Endothelial cell of umbilical vein (primary cell): ENCODE data around the gene KNCN. TPM values are rescaled to one million over a fixed set of nuclear protein-coding genes. Genes with fewer than 3 reads are reported as not detected.

Experiments used
- BruUV-seq: library from RNA; stranded (reverse); fragments of 400-500 nt; replicated peaks from 2 replicates; lab custom pipeline; 2021; lab: Mats Ljungman, UMichigan
- CTCF ChIA-PET: fragments of 300-600, 350-600 bp; sonication (Branson Sonifier 250); formaldehyde crosslinking; loops from one replicate; lab custom pipeline; 2021; ENCODE audit warnings: antibody characterized with exemption, inconsistent platforms; lab: Charles Lee
- POLR2A ChIA-PET: fragments of 300-600, 350-600 bp; sonication (Branson Sonifier 250); formaldehyde crosslinking; loops from one replicate; lab custom pipeline; 2021; ENCODE audit warnings: antibody characterized with exemption, inconsistent platforms; lab: Charles Lee
- DNase-seq: peaks from one replicate; pipeline ENCODE4 v3.0.0-alpha.2; 2011; ENCODE audit warnings: low read depth, low spot score
- FAIRE-seq: peaks from 2 replicates; lab custom pipeline; 2011; peaks lifted over from hg19 to GRCh38; lab: Jason Lieb, UNC
- H2AFZ ChIP-seq: 2 replicates; pipeline ENCODE4 v1.6.0; 2012; ENCODE audit warnings: low read depth, low read length, control low read depth, inconsistent platforms
- H3K27ac ChIP-seq: 2 replicates; pipeline ENCODE4 v1.5.1; 2011; ENCODE audit warnings: low read depth, mild to moderate bottlenecking, control low read depth, low read length, moderate library complexity; ENCODE audit not compliant: insufficient read depth
- H3K27me3 ChIP-seq, 2 experiments: 2 replicates each; pipeline versions ENCODE4 v1.6.0 to v1.6.1; 2011; ENCODE audit warnings: low read length in 2 of 2, mixed read lengths in 1 of 2; ENCODE audit not compliant: control insufficient read depth in 2 of 2, insufficient read depth in 2 of 2
- H3K36me3 ChIP-seq, 2 experiments: 2 replicates in 1 of 2; 3 replicates in 1 of 2; pipeline ENCODE4 v1.5.1; 2011; ENCODE audit warnings: low read length in 2 of 2, mild to moderate bottlenecking in 1 of 2, moderate library complexity in 1 of 2; ENCODE audit not compliant: control insufficient read depth in 2 of 2, insufficient read depth in 2 of 2; ENCODE audit errors: extremely low read depth in 1 of 2
- H3K4me1 ChIP-seq: 3 replicates; pipeline ENCODE4 v1.5.1; 2011; ENCODE audit warnings: mild to moderate bottlenecking, low read length; ENCODE audit not compliant: control insufficient read depth, insufficient read depth; ENCODE audit errors: extremely low read depth
- H3K4me2 ChIP-seq: 2 replicates; pipeline ENCODE4 v1.6.1; 2011; ENCODE audit warnings: low read length, control low read depth, mixed read lengths; ENCODE audit not compliant: insufficient read depth
- H3K4me3 ChIP-seq, 3 experiments: fragments of 200-600 bp in 1 of 3; sonication (generic), shearing (Covaris generic) in 1 of 3; replicated peaks in 1 of 3; 2 replicates each; pipeline ENCODE4 v1.5.1; 2011 to 2016; ENCODE audit warnings: control low read depth in 3 of 3, low read length in 3 of 3, mild to moderate bottlenecking in 2 of 3, inconsistent platforms in 1 of 3, low read depth in 1 of 3, moderate library complexity in 1 of 3; ENCODE audit not compliant: insufficient read depth in 1 of 3
- H3K79me2 ChIP-seq: 2 replicates; pipeline ENCODE4 v1.6.0; 2012; ENCODE audit warnings: low read length, inconsistent platforms; ENCODE audit not compliant: control insufficient read depth, insufficient read depth
- H3K9ac ChIP-seq: replicated peaks from 2 replicates; pipeline ENCODE3; 2011; ENCODE audit warnings: low read length, control low read depth; ENCODE audit not compliant: insufficient read depth; ENCODE audit errors: extremely low read depth
- H3K9me1 ChIP-seq: replicated peaks from 3 replicates; pipeline ENCODE4 v1.6.0; 2011; ENCODE audit warnings: mild to moderate bottlenecking, low read length; ENCODE audit not compliant: control insufficient read depth, insufficient read depth; ENCODE audit errors: extremely low read depth
- H3K9me3 ChIP-seq: replicated peaks from 2 replicates; pipeline ENCODE4 v1.5.1; 2012; ENCODE audit warnings: low read length, inconsistent platforms; ENCODE audit not compliant: control insufficient read depth, insufficient read depth
- H4K20me1 ChIP-seq: replicated peaks from 2 replicates; pipeline ENCODE3; 2011; ENCODE audit warnings: mild to moderate bottlenecking, low read length; ENCODE audit not compliant: control insufficient read depth, insufficient read depth; ENCODE audit errors: extremely low read depth
- EZH2 ChIP-seq: IDR thresholded peaks from 2 replicates; pipeline ENCODE4 v1.6.1; 2012; ENCODE audit warnings: borderline replicate concordance, low read depth, mild to moderate bottlenecking, moderate library complexity, low read length, inconsistent platforms; ENCODE audit not compliant: severe bottlenecking
- FOS ChIP-seq: IDR thresholded peaks from 2 replicates; pipeline ENCODE4 v1.6.1; 2011; ENCODE audit warnings: mild to moderate bottlenecking, low read length, moderate library complexity, borderline replicate concordance; ENCODE audit not compliant: insufficient read depth
- GATA2 ChIP-seq: IDR thresholded peaks from 2 replicates; pipeline ENCODE4 v1.7.0; 2011; ENCODE audit warnings: low read depth, mild to moderate bottlenecking, moderate library complexity, mixed read lengths, low read length; ENCODE audit not compliant: insufficient read length, insufficient read depth
- JUN ChIP-seq: IDR thresholded peaks from 2 replicates; pipeline ENCODE4 v1.6.1; 2011; ENCODE audit warnings: borderline replicate concordance, low read depth; ENCODE audit not compliant: insufficient read length, insufficient read depth
- MYC ChIP-seq: IDR thresholded peaks from one replicate; pipeline ENCODE4 v1.6.1; 2011; ENCODE audit warnings: mild to moderate bottlenecking, low read depth, low read length
- POLR2A ChIP-seq: IDR thresholded peaks from 2 replicates; pipeline ENCODE4 v1.6.1; 2012; ENCODE audit warnings: low read depth, mild to moderate bottlenecking, control low read depth, low read length
- POLR2AphosphoS5 ChIP-seq: IDR thresholded peaks from 2 replicates; pipeline ENCODE4 v1.6.1; 2012; ENCODE audit warnings: low read depth, mild to moderate bottlenecking, control low read depth, low read length, moderate library complexity; ENCODE audit not compliant: insufficient read depth
- dilution Hi-C: fragments of 300-500 bp; cut with MboI; formaldehyde crosslinking; loops from one replicate; pipeline ENCODE4 v1.15.0; 2019; ENCODE audit warnings: low sequenced_read_pairs; ENCODE audit not compliant: extremely low pct_ligation_motif_present
- intact Hi-C: fragments of 100-400 bp; cut with micrococcal nuclease; formaldehyde crosslinking; loops from one replicate; pipeline ENCODE4 v1.10.0; 2022
- polyA plus RNA-seq, 4 experiments: library from polyadenylated mRNA; depleted of rRNA in 3 of 4; stranded (reverse) in 3 of 4; unstranded in 1 of 4; fragments of >200 nt; gene quantifications; 2 replicates each; pipeline versions ENCODE4 v1.2.1 to v1.2.3, GENCODE V29; 2011 to 2012; ENCODE audit warnings: missing spikeins in 1 of 4
- total RNA-seq: library from RNA; stranded (reverse); gene quantifications from 2 replicates; pipeline ENCODE4 v1.2.3, GENCODE V29; 2021
- TF ChIP-seq, protein P1 (sequence below), 2 donors: IDR thresholded peaks; 1 replicate in 1 of 2; 2 replicates in 1 of 2; pipeline ENCODE4 v1.5.1; 2011; ENCODE audit warnings: low read length in 2 of 2, mild to moderate bottlenecking in 2 of 2, moderate library complexity in 2 of 2, control low read depth in 1 of 2, inconsistent platforms in 1 of 2, low read depth in 1 of 2; ENCODE audit not compliant: insufficient read depth in 1 of 2; ENCODE audit errors: extremely low read depth in 1 of 2
- TF ChIP-seq, protein P2 (sequence below): IDR thresholded peaks from 2 replicates; pipeline ENCODE4 v1.6.1; 2011; ENCODE audit not compliant: insufficient read depth, insufficient read length

Gene KNCN
- total and polyA plus RNA-seq, 2 donors (not counting 3 experiments of a cell fraction or from before 2014, with no cell fraction given) = not detected

DNA sequence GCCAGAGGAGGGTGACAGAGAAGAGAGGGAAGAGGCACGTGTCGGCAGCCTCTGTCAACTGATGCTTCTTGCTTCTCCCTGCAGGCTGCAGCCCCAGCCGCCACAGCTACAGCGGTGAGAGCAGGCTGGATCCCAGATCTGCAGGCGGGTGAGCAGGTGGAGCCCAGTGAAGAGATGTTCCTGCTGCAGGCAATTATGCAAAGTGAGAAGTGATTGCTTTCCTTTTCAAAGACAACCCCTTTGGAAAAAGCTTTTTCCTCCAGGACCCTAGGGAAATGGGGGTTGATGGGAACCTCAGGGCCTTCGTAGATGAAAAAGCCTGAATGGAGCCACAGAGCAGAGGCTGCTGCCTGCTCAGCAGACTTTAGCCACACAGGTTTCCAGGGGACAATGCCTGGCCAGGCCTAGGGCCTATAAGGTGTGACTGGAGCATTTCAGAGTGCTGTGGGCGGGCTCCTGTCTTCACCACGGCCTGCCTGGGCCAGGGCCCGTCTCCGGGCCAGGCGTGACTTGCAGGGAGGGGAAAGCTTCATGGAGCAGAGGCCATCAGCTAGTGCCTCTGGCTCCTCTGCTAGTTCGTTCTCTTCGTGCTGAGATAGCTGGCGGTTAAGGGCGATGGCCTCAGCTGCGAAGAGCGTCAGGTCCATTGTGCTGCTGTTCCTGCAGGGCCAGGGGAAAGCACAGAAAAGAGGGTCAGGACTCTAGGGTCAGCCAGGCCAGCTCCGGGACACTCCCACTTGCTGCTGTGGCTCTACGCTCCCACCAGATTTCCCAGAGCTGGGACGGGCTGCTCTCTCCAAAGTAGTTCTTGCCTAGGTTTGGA lies 6.9 kb upstream of the KNCN start:
- H2AFZ ChIP-seq = no peak overlapping the region
- no TSS peak for BruUV-seq
- TF ChIP-seq, protein P1, sequence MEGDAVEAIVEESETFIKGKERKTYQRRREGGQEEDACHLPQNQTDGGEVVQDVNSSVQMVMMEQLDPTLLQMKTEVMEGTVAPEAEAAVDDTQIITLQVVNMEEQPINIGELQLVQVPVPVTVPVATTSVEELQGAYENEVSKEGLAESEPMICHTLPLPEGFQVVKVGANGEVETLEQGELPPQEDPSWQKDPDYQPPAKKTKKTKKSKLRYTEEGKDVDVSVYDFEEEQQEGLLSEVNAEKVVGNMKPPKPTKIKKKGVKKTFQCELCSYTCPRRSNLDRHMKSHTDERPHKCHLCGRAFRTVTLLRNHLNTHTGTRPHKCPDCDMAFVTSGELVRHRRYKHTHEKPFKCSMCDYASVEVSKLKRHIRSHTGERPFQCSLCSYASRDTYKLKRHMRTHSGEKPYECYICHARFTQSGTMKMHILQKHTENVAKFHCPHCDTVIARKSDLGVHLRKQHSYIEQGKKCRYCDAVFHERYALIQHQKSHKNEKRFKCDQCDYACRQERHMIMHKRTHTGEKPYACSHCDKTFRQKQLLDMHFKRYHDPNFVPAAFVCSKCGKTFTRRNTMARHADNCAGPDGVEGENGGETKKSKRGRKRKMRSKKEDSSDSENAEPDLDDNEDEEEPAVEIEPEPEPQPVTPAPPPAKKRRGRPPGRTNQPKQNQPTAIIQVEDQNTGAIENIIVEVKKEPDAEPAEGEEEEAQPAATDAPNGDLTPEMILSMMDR (IDR thresholded peaks at IDR 0.05; ENCODE audit: extremely low read depth in 1 of 2, insufficient read depth in 1 of 2, low read depth in 1 of 2, low read length in 2 of 2) = no peak
- TF ChIP-seq MYC (no peak), EZH2 (no peak), JUN (no peak), POLR2A (no peak), POLR2AphosphoS5 (no peak), GATA2 (no peak), FOS (no peak)
- TF ChIP-seq, protein P2, sequence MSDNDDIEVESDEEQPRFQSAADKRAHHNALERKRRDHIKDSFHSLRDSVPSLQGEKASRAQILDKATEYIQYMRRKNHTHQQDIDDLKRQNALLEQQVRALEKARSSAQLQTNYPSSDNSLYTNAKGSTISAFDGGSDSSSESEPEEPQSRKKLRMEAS = no peak
- H3K79me2 ChIP-seq = no peaks in the 10 kb centered on the region
- no peak overlapping the region for H3K4me2 ChIP-seq
- intact Hi-C loops = no loop called here
- H3K4me1 ChIP-seq = no peaks in the 10 kb centered on the region
- no peaks in the 10 kb centered on the region for H3K9me3 ChIP-seq
- no peaks in the 10 kb centered on the region for H4K20me1 ChIP-seq
- no peak for DNase-seq
- H3K9ac ChIP-seq = no peak overlapping the region
- H3K27me3 ChIP-seq = no peaks in the 10 kb centered on the region
- ChIA-PET POLR2A (no interaction called here), CTCF (interaction anchor here (1.0 kb wide), 2 partner anchors 11 to 189 kb away, joined by 3 to 5 read pairs; no protein-coding TSS in a partner anchor)
- no peak for FAIRE-seq
- H3K9me1 ChIP-seq = no peaks in the 10 kb centered on the region
- H3K27ac ChIP-seq = no peak overlapping the region
- H3K36me3 ChIP-seq = peaks cover 0 to 6% of the 10 kb centered on the region in 2 experiments
- H3K4me3 ChIP-seq = no peak overlapping the region
- dilution Hi-C loops = no loop called here
